Astrocyte (in vitro differentiated cells and primary cell): ENCODE results near the gene DAG1.

Experiments used
- CTCF ChIP-seq: IDR thresholded peaks from 2 replicates; pipeline ENCODE4 v1.5.1; 2011; ENCODE audit warnings: low read depth, mild to moderate bottlenecking, inconsistent platforms, low read length, moderate library complexity; ENCODE audit not compliant: insufficient read depth
- EZH2 ChIP-seq: IDR thresholded peaks from 2 replicates; pipeline ENCODE4 v1.6.1; 2012; ENCODE audit warnings: mild to moderate bottlenecking, low read length, inconsistent platforms; ENCODE audit not compliant: insufficient read depth

- TF ChIP-seq EZH2 (no peak), CTCF (no peak)
Observed at GRCh38 chr3:49553324-49553691, 83.2 kb downstream of the DAG1 start.
